NK-92 (cell line): ENCODE results near the gene PRKAG2.

Experiments used
- DNase-seq: peaks from one replicate; lab custom pipeline; 2025; ENCODE audit not compliant: unreplicated experiment; lab: John Stamatoyannopoulos, UW

PRKAG2 gene

GRCh38 chr7:151662251-151662826 lies 214.6 kb downstream of the PRKAG2 start:
- no peak for DNase-seq

GRCh38 chr7:151661587-151661986 lies 215.3 kb downstream of the PRKAG2 start:
- DNase-seq: no peak

- DNase-seq: no peak
These were observed 216.8 kb downstream of the PRKAG2 start for GRCh38 chr7:151660141-151660540.

GRCh38 chr7:151659219-151659618 lies 217.7 kb downstream of the PRKAG2 start:
- no peak for DNase-seq

GRCh38 chr7:151658778-151659177 lies 218.1 kb downstream of the PRKAG2 start:
- no peak for DNase-seq

GRCh38 chr7:151657173-151657572 lies 219.7 kb downstream of the PRKAG2 start:
- DNase-seq: no peak

- no peak for DNase-seq
These were observed 221.4 kb downstream of the PRKAG2 start for GRCh38 chr7:151655555-151655954.

GRCh38 chr7:151652111-151652510 lies 224.8 kb downstream of the PRKAG2 start:
- no peak for DNase-seq

- DNase-seq: no peak
These were observed 226.8 kb downstream of the PRKAG2 start for GRCh38 chr7:151650161-151650560.

GRCh38 chr7:151648429-151648828 lies 228.5 kb downstream of the PRKAG2 start:
- DNase-seq: no peak

GRCh38 chr7:151647874-151648273 lies 229.0 kb downstream of the PRKAG2 start:
- no peak for DNase-seq

- DNase-seq: no peak
These were observed 229.9 kb downstream of the PRKAG2 start for GRCh38 chr7:151647006-151647405.

GRCh38 chr7:151645311-151645710 lies 231.6 kb downstream of the PRKAG2 start:
- no peak for DNase-seq

GRCh38 chr7:151644554-151644953 lies 232.4 kb downstream of the PRKAG2 start:
- DNase-seq: no peak

- DNase-seq: no peak
These were observed 234.2 kb downstream of the PRKAG2 start for GRCh38 chr7:151642746-151643145.

- no peak for DNase-seq
These were observed 235.3 kb downstream of the PRKAG2 start for GRCh38 chr7:151641587-151641986.

GRCh38 chr7:151637781-151638261 lies 239.1 kb downstream of the PRKAG2 start:
- DNase-seq: no peak

- DNase-seq: no peak
These were observed 242.3 kb downstream of the PRKAG2 start for GRCh38 chr7:151634643-151635042.

GRCh38 chr7:151633516-151633812 lies 243.5 kb downstream of the PRKAG2 start:
- no peak for DNase-seq

GRCh38 chr7:151632750-151633515 lies 244.0 kb downstream of the PRKAG2 start:
- DNase-seq: no peak

- DNase-seq: no peak
These were observed 244.8 kb downstream of the PRKAG2 start for GRCh38 chr7:151631953-151632749.

- no peak for DNase-seq
These were observed 245.4 kb downstream of the PRKAG2 start for GRCh38 chr7:151631570-151631952.
